ENCODE data around the gene NOC2L. TPM values are rescaled to one million over a fixed set of nuclear protein-coding genes. Genes with fewer than 3 reads are reported as not detected.
A peak's percentile ranks its signal among the peaks of the same experiment; 100 is the strongest.
"Not testable (repeated sequence)": the region's sequence is repeated elsewhere in the genome, so short reads cannot be mapped to it uniquely, and the experiment has no call there.

Gene NOC2L
- total RNA-seq, 1 experiment from 2014 or later = 100 TPM

- peak; percentile 76 for DNase-seq (ENCODE audit: low read depth)
These were observed 54.6 kb downstream of the NOC2L start for GRCh38 chr1:904310-904950.

- DNase-seq (ENCODE audit: low read depth) = no peak
These were observed 55.3 kb downstream of the NOC2L start for GRCh38 chr1:903721-904271.

GRCh38 chr1:903305-903704 is 55.8 kb downstream of the NOC2L start:
- no peak for DNase-seq (ENCODE audit: low read depth)

- no peak for DNase-seq (ENCODE audit: low read depth)
These were observed 56.3 kb downstream of the NOC2L start for GRCh38 chr1:902802-903201.

- no peak for DNase-seq (ENCODE audit: low read depth)
These were observed 57.8 kb downstream of the NOC2L start for GRCh38 chr1:901108-901859.

GRCh38 chr1:899636-900317 is 59.3 kb downstream of the NOC2L start:
- DNase-seq (ENCODE audit: low read depth) = no peak

GRCh38 chr1:897951-898350 is 61.1 kb downstream of the NOC2L start:
- DNase-seq (ENCODE audit: low read depth) = not testable (repeated sequence)

GRCh38 chr1:897226-897625 is 61.8 kb downstream of the NOC2L start:
- no peak for DNase-seq (ENCODE audit: low read depth)

Other genes starting within 250 kb of the NOC2L start
- 1.1 and 3.4 TPM in 2 replicates for gene SAMD11, start 35.3 kb downstream of the NOC2L start, total RNA-seq (2014; rRNA removed)
- gene KLHL17, start 1.3 kb upstream of the NOC2L start, total RNA-seq (2014; rRNA removed) = 13.7 and 22.8 TPM in 2 replicates
- 0.19 and 0.40 TPM in 2 replicates for gene PLEKHN1, start 7.2 kb upstream of the NOC2L start, total RNA-seq (2014; rRNA removed)
- gene PERM1, start 22.8 kb upstream of the NOC2L start, total RNA-seq (2014; rRNA removed) = not detected in 2 replicates
- 2.4 and 2.9 TPM in 2 replicates for gene HES4, start 40.8 kb upstream of the NOC2L start, total RNA-seq (2014; rRNA removed)
- 77.6 and 161 TPM in 2 replicates for gene ISG15, start 54.2 kb upstream of the NOC2L start, total RNA-seq (2014; rRNA removed)
- 13.3 and 15.5 TPM in 2 replicates for gene AGRN, start 60.9 kb upstream of the NOC2L start, total RNA-seq (2014; rRNA removed)
- not detected in 2 replicates for gene RNF223, start 115.0 kb upstream of the NOC2L start, total RNA-seq (2014; rRNA removed)
- gene C1orf159, start 156.8 kb upstream of the NOC2L start, total RNA-seq (2014; rRNA removed) = 18.8 and 26.5 TPM in 2 replicates
- not detected in 2 replicates for gene TTLL10, start 214.6 kb upstream of the NOC2L start, total RNA-seq (2014; rRNA removed)
- not detected in 2 replicates for gene TNFRSF18, start 247.3 kb upstream of the NOC2L start, total RNA-seq (2014; rRNA removed)